Stomach (tissue), 9 donors: ENCODE results near the gene ANKRD44. TPM values are rescaled to one million over a fixed set of nuclear protein-coding genes. Genes with fewer than 3 reads are reported as not detected.

Source experiments
- DNase-seq, 2 donors: peaks; one replicate each; pipeline versions ENCODE4 v3.0.0 to v3.0.0-alpha.2; 2013 to 2019
- H3K27ac ChIP-seq, 5 donors: fragments of 200-600 bp in 4 of 5; sonication (generic) in 4 of 5; one replicate each; pipeline ENCODE4 v1.5.1; 2013 to 2019; ENCODE audit warnings: mild to moderate bottlenecking in 1 of 5, moderate library complexity in 1 of 5
- H3K27me3 ChIP-seq, 3 donors: fragments of 200-600 bp; sonication (generic); one replicate each; pipeline ENCODE4 v1.5.1; 2017 to 2019; ENCODE audit warnings: mixed run types in 1 of 3
- H3K36me3 ChIP-seq, 4 donors: fragments of 200-600 bp; sonication (generic); 1 replicate in 3 of 4; 2 replicates in 1 of 4; pipeline ENCODE4 v1.5.1; 2016 to 2019
- H3K4me1 ChIP-seq, 4 donors: fragments of 200-600 bp; sonication (generic); one replicate each; pipeline ENCODE4 v1.5.1; 2016 to 2019
- H3K4me3 ChIP-seq, 4 donors: fragments of 200-600 bp; sonication (generic) in 3 of 4; one replicate each; pipeline ENCODE4 v1.5.1; 2016 to 2019; ENCODE audit warnings: mild to moderate bottlenecking in 1 of 4
- H3K9me3 ChIP-seq, 4 donors: fragments of 200-600 bp; sonication (generic); one replicate each; pipeline ENCODE4 v1.5.1; 2016 to 2019
- CTCF ChIP-seq, 7 experiments: fragments of 450-650 bp in 4 of 7; fragments of 200-600 bp in 3 of 7; sonication (generic) in 3 of 7; IDR thresholded peaks; one replicate each; pipeline ENCODE4 v1.5.1; 2016 to 2019; ENCODE audit warnings: antibody characterized with exemption in 7 of 7, control low read depth in 2 of 7, mild to moderate bottlenecking in 1 of 7
- EP300 ChIP-seq: sonication (generic); formaldehyde crosslinking; IDR thresholded peaks from one replicate; pipeline ENCODE4 v1.6.1; 2017; ENCODE audit warnings: antibody characterized with exemption
- POLR2A ChIP-seq, 4 donors: fragments of 450-650 bp; IDR thresholded peaks; one replicate each; pipeline ENCODE4 v1.6.1; 2016; ENCODE audit warnings: antibody characterized with exemption in 4 of 4, control low read depth in 2 of 4, mild to moderate bottlenecking in 1 of 4, moderate library complexity in 1 of 4
- POLR2AphosphoS5 ChIP-seq, 3 donors: sonication (generic); formaldehyde crosslinking; IDR thresholded peaks; one replicate each; pipeline ENCODE4 v1.6.1; 2016; ENCODE audit warnings: antibody characterized with exemption in 3 of 3
- WGBS, 5 donors: extraction: QIAGEN DNeasy Blood & Tissue Kit in 3 of 5; methylation state at CpG; one replicate each; pipeline versions ENCODE4 v1.1.5 to v1.1.7; 2013 to 2018; 5-methylcytosine and 5-hydroxymethylcytosine counted together
- intact Hi-C: fragments of 100-400 bp; cut with DNase I; formaldehyde crosslinking; loops from one replicate; pipeline ENCODE4 v1.15.1; 2023; ENCODE audit warnings: low total_unique reads
- polyA plus RNA-seq, 3 donors: library from polyadenylated mRNA; stranded (reverse); fragments of 200-250 nt; gene quantifications; one replicate each; pipeline ENCODE4 v1.2.3, GENCODE V29; 2013
- total RNA-seq, 5 donors: library from RNA; depleted of rRNA; stranded (reverse); fragments of >200 nt; gene quantifications; one replicate each; pipeline versions ENCODE4 v1.1.0 to v1.2.3, GENCODE V29; 2014 to 2016
- donor health status: healthy with polysubstance abuse.
- donor health status: Bipolar disorder and iron deficiency.
- donor health status: healthy.

ANKRD44 gene
- total and polyA plus RNA-seq, 8 donors = 1.2 to 58.4 (median 7.0) TPM

- Histone ChIP-seq H3K36me3 (no peaks in the 10 kb centered on the region), H3K4me1 (peaks cover 16 to 76% (median 42%) of the 10 kb centered on the region in 4 donors), H3K4me3 (peak overlapping the region in 3 of 4 donors; percentile 65 to 83 (median 72)), H3K27me3 (no peaks in the 10 kb centered on the region), H3K27ac (peak overlapping the region in 4 of 5 donors; percentile 87 to 90 (median 88)), H3K9me3 (no peaks in the 10 kb centered on the region)
- TF ChIP-seq POLR2A (IDR thresholded peaks at IDR 0.05) = no peak
- DNase-seq = no peak
- WGBS, 5 donors = 61 to 73% (median 68%) methylated on average over 2 of the region's 2 CpGs
- intact Hi-C loops = no loop called here
These were observed 2.0 kb downstream of the ANKRD44 start for GRCh38 chr2:197308585-197308984.

- intact Hi-C loops = no loop called here
- peak overlapping the region in 1 of 4 donors; percentile 83 for H3K4me3 ChIP-seq
These were observed 2.6 kb downstream of the ANKRD44 start for GRCh38 chr2:197307933-197308521.

GRCh38 chr2:197307236-197307932, 3.2 kb downstream of the ANKRD44 start:
- H3K4me3 ChIP-seq = no peak overlapping the region
- no peaks in the 10 kb centered on the region for H3K9me3 ChIP-seq
- H3K4me1 ChIP-seq = peaks cover 16 to 77% (median 42%) of the 10 kb centered on the region in 4 donors
- no peaks in the 10 kb centered on the region for H3K27me3 ChIP-seq
- peak overlapping the region in 4 of 5 donors; percentile 50 to 90 (median 88) for H3K27ac ChIP-seq
- whole genome bisulfite sequencing, 5 donors = 68 to 84% (median 79%) methylated on average over 1 of the region's 1 CpG
- DNase-seq = no peak
- TF ChIP-seq POLR2AphosphoS5 (IDR thresholded peaks at IDR 0.05) (no peak), EP300 (no peak), CTCF (IDR thresholded peaks at IDR 0.05) (no peak)
- intact Hi-C loops = no loop called here
- no peaks in the 10 kb centered on the region for H3K36me3 ChIP-seq

More at GRCh38 chr2:197307933-197308521, 2.6 kb downstream of the ANKRD44 start:
- Histone ChIP-seq H3K27me3 (no peaks in the 10 kb centered on the region), H3K36me3 (no peaks in the 10 kb centered on the region), H3K4me1 (peaks cover 16 to 77% (median 42%) of the 10 kb centered on the region in 4 donors), H3K9me3 (no peaks in the 10 kb centered on the region), H3K27ac (peak overlapping the region in 4 of 5 donors; percentile 50 to 90 (median 88))
- no peak for DNase-seq
- no peak for TF ChIP-seq CTCF (IDR thresholded peaks at IDR 0.05)
- TF ChIP-seq POLR2A (IDR thresholded peaks at IDR 0.05) = no peak
- no peak for TF ChIP-seq POLR2AphosphoS5 (IDR thresholded peaks at IDR 0.05)
- TF ChIP-seq EP300 = no peak
- WGBS, 5 donors = 76 to 84% (median 79%) methylated on average over 7 of the region's 7 CpGs

- WGBS, 5 donors = 29 to 51% (median 37%) methylated on average over 3 of the region's 3 CpGs
- Histone ChIP-seq H3K27ac (peak overlapping the region; percentile 16 to 90 (median 87)), H3K9me3 (no peaks in the 10 kb centered on the region), H3K4me1 (peaks cover 14 to 77% (median 40%) of the 10 kb centered on the region in 4 donors), H3K36me3 (peaks cover 0 to 3% (median 0%) of the 10 kb centered on the region in 4 donors), H3K4me3 (no peak overlapping the region), H3K27me3 (no peaks in the 10 kb centered on the region)
- DNase-seq = peak in 1 of 2 donors; percentile 73
- intact Hi-C loops = no loop called here
- peak in 1 of 3 donors; percentile 27 for TF ChIP-seq POLR2AphosphoS5 (IDR thresholded peaks at IDR 0.05)
- no peak for TF ChIP-seq CTCF (IDR thresholded peaks at IDR 0.05)
These were observed 3.9 kb downstream of the ANKRD44 start for GRCh38 chr2:197306696-197307040.
